HG02981 (cell line): Measurements from ENCODE around the gene AP2A2.
"Not testable (repeated sequence)": the region's sequence is repeated elsewhere in the genome, so short reads cannot be mapped to it uniquely, and the experiment has no call there.

Experiments
- ATAC-seq: cut with Tn5 transposase; IDR thresholded peaks from one replicate; pipeline ENCODE4 v1.9.1; 2021; ENCODE audit warnings: mild to moderate bottlenecking, moderate library complexity; ENCODE audit not compliant: unreplicated experiment

AP2A2 gene

GRCh38 chr11:1012291-1012690, 86.6 kb downstream of the AP2A2 start:
- ATAC-seq: no peak

- no peak for ATAC-seq
Observed at GRCh38 chr11:1012740-1013630, 87.3 kb downstream of the AP2A2 start.

GRCh38 chr11:1013631-1013935, 87.9 kb downstream of the AP2A2 start:
- ATAC-seq: no peak

GRCh38 chr11:1014276-1014675, 88.6 kb downstream of the AP2A2 start:
- ATAC-seq: no peak

- ATAC-seq: no peak
Observed at GRCh38 chr11:1015064-1015463, 89.4 kb downstream of the AP2A2 start.

- ATAC-seq: no peak
Observed at GRCh38 chr11:1015826-1016545, 90.3 kb downstream of the AP2A2 start.

GRCh38 chr11:1016610-1017126, 91.0 kb downstream of the AP2A2 start:
- not testable (repeated sequence) for ATAC-seq

GRCh38 chr11:1017269-1018005, 91.8 kb downstream of the AP2A2 start:
- ATAC-seq: no peak

GRCh38 chr11:1018091-1018490, 92.4 kb downstream of the AP2A2 start:
- no peak for ATAC-seq

- no peak for ATAC-seq
Observed at GRCh38 chr11:1019321-1019910, 93.7 kb downstream of the AP2A2 start.

- no peak for ATAC-seq
Observed at GRCh38 chr11:1020211-1020905, 94.7 kb downstream of the AP2A2 start.

GRCh38 chr11:1022411-1022810, 96.7 kb downstream of the AP2A2 start:
- no peak for ATAC-seq

- no peak for ATAC-seq
Observed at GRCh38 chr11:1022908-1023810, 97.5 kb downstream of the AP2A2 start.

- ATAC-seq: no peak
Observed at GRCh38 chr11:1023811-1024596, 98.3 kb downstream of the AP2A2 start.

- no peak for ATAC-seq
Observed at GRCh38 chr11:1024597-1025409, 99.1 kb downstream of the AP2A2 start.

GRCh38 chr11:1025410-1026162, 99.9 kb downstream of the AP2A2 start:
- ATAC-seq: no peak

GRCh38 chr11:1026163-1026450, 100.4 kb downstream of the AP2A2 start:
- ATAC-seq: no peak
